Sigmoid colon (tissue), 7 donors: ENCODE results near the gene VPS35L. TPM values are rescaled to one million over a fixed set of nuclear protein-coding genes. Genes with fewer than 3 reads are reported as not detected.

Experiments
- DNase-seq: peaks from one replicate; pipeline ENCODE4 v3.0.0-alpha.2; 2019
- H3K27ac ChIP-seq, 4 donors: fragments of 200-600 bp; sonication (generic); one replicate each; pipeline ENCODE4 v1.5.1; 2016 to 2019; ENCODE audit warnings: mild to moderate bottlenecking in 1 of 4
- H3K27me3 ChIP-seq, 3 donors: fragments of 200-600 bp; sonication (generic); one replicate each; pipeline ENCODE4 v1.5.1; 2019; ENCODE audit warnings: mild to moderate bottlenecking in 1 of 3
- H3K36me3 ChIP-seq, 4 donors: fragments of 200-600 bp; sonication (generic); one replicate each; pipeline ENCODE4 v1.5.1; 2016 to 2019
- H3K4me1 ChIP-seq, 4 donors: fragments of 200-600 bp; sonication (generic); one replicate each; pipeline ENCODE4 v1.5.1; 2017 to 2019
- H3K4me3 ChIP-seq, 4 donors: fragments of 200-600 bp; sonication (generic); one replicate each; pipeline ENCODE4 v1.5.1; 2017 to 2019; ENCODE audit warnings: mild to moderate bottlenecking in 2 of 4, moderate library complexity in 1 of 4
- H3K9me3 ChIP-seq, 4 donors: fragments of 200-600 bp in 3 of 4; sonication (generic) in 3 of 4; one replicate each; pipeline versions ENCODE4 v1.5.1 to v1.6.1; 2013 to 2019
- CTCF ChIP-seq, 4 experiments: fragments of 450-650 bp in 3 of 4; fragments of 200-600 bp in 1 of 4; IDR thresholded peaks; one replicate each; pipeline ENCODE4 v1.5.1; 2016 to 2019; ENCODE audit warnings: antibody characterized with exemption in 4 of 4, mild to moderate bottlenecking in 3 of 4, moderate library complexity in 2 of 4
- EP300 ChIP-seq, 4 donors: sonication (generic); formaldehyde crosslinking; IDR thresholded peaks; one replicate each; pipeline ENCODE4 v1.6.1; 2017; ENCODE audit warnings: antibody characterized with exemption in 4 of 4
- POLR2A ChIP-seq, 2 donors: fragments of 450-650 bp; IDR thresholded peaks; one replicate each; pipeline ENCODE4 v1.6.1; 2016; ENCODE audit warnings: antibody characterized with exemption in 2 of 2, mild to moderate bottlenecking in 2 of 2, moderate library complexity in 2 of 2
- POLR2AphosphoS5 ChIP-seq, 4 donors: sonication (generic); formaldehyde crosslinking; IDR thresholded peaks; one replicate each; pipeline ENCODE4 v1.6.1; 2017; ENCODE audit warnings: antibody characterized with exemption in 4 of 4
- WGBS, 2 donors: extraction: QIAGEN DNeasy Blood & Tissue Kit; methylation state at CpG; one replicate each; pipeline ENCODE4 v1.1.7; 2013; 5-methylcytosine and 5-hydroxymethylcytosine counted together
- intact Hi-C: fragments of 100-400 bp; cut with DNase I; formaldehyde crosslinking; loops from one replicate; pipeline ENCODE4 v1.15.1; 2023
- polyA plus RNA-seq, 3 donors: library from polyadenylated mRNA; stranded (reverse); fragments of 200-250 nt; gene quantifications; one replicate each; pipeline ENCODE4 v1.2.3, GENCODE V29; 2013
- total RNA-seq, 4 donors: library from RNA; depleted of rRNA; stranded (reverse); fragments of >200 nt; gene quantifications; one replicate each; pipeline ENCODE4 v1.1.0, GENCODE V29; 2016
- donor health status: healthy with polysubstance abuse.
- donor health status: Bipolar disorder and iron deficiency.
- donor health status: healthy.

VPS35L gene
- total and polyA plus RNA-seq, 7 donors = 21.6 to 53.7 (median 41.8) TPM

- Histone ChIP-seq H3K27me3 (no peaks in the 10 kb centered on the region), H3K9me3 (no peaks in the 10 kb centered on the region), H3K36me3 (peaks cover 0 to 17% (median 0%) of the 10 kb centered on the region in 4 donors), H3K27ac (no peak overlapping the region), H3K4me1 (peaks cover 0 to 27% (median 16%) of the 10 kb centered on the region in 4 donors), H3K4me3 (no peak overlapping the region)
- DNase-seq = no peak
- intact Hi-C loops = loop anchor here (10.0 kb wide), 1 partner anchor 188 kb away; the partner anchor contains the start of genes IQCK and KNOP1
- TF ChIP-seq EP300 (IDR thresholded peaks at IDR 0.05) (no peak), POLR2AphosphoS5 (IDR thresholded peaks at IDR 0.05) (no peak), CTCF (IDR thresholded peaks at IDR 0.05) (no peak), POLR2A (IDR thresholded peaks at IDR 0.05) (no peak)
- 65 to 90% methylated on average over 1 of the region's 1 CpG for WGBS, 2 donors
Observed at GRCh38 chr16:19527161-19527560, 28.3 kb upstream of the VPS35L start.

GRCh38 chr16:19528666-19529065, 26.8 kb upstream of the VPS35L start:
- 97 to 98% methylated on average over 3 of the region's 3 CpGs for WGBS, 2 donors
- Histone ChIP-seq H3K27ac (no peak overlapping the region), H3K4me1 (peaks cover 0 to 19% (median 13%) of the 10 kb centered on the region in 4 donors), H3K27me3 (no peaks in the 10 kb centered on the region), H3K36me3 (peaks cover 0 to 31% (median 0%) of the 10 kb centered on the region in 4 donors), H3K9me3 (no peaks in the 10 kb centered on the region), H3K4me3 (no peak overlapping the region)
- TF ChIP-seq POLR2AphosphoS5 (IDR thresholded peaks at IDR 0.05) (no peak), CTCF (IDR thresholded peaks at IDR 0.05) (no peak), POLR2A (IDR thresholded peaks at IDR 0.05) (no peak)
- intact Hi-C loops = loop anchor here (10.0 kb wide), 1 partner anchor 186 kb away; the partner anchor contains the start of genes IQCK and KNOP1
- DNase-seq = no peak

GRCh38 chr16:19532601-19533000, 22.9 kb upstream of the VPS35L start:
- no peaks in the 10 kb centered on the region for H3K4me1 ChIP-seq
- intact Hi-C loops = no loop called here
- no peaks in the 10 kb centered on the region for H3K27me3 ChIP-seq
- WGBS, 2 donors = 43 to 89% methylated on average over 1 of the region's 1 CpG
- H3K9me3 ChIP-seq = no peaks in the 10 kb centered on the region
- peaks cover 0 to 57% (median 0%) of the 10 kb centered on the region in 4 donors for H3K36me3 ChIP-seq
- no peak overlapping the region for H3K27ac ChIP-seq
- TF ChIP-seq POLR2AphosphoS5 (IDR thresholded peaks at IDR 0.05) = no peak
- no peak for TF ChIP-seq EP300 (IDR thresholded peaks at IDR 0.05)
- no peak for TF ChIP-seq CTCF (IDR thresholded peaks at IDR 0.05)
- no peak for TF ChIP-seq POLR2A (IDR thresholded peaks at IDR 0.05)
- H3K4me3 ChIP-seq = no peak overlapping the region
- no peak for DNase-seq

- 93 to 94% methylated on average over 6 of the region's 6 CpGs for WGBS, 2 donors
- H3K36me3 ChIP-seq = peaks cover 0 to 80% (median 7%) of the 10 kb centered on the region in 4 donors
- intact Hi-C loops = no loop called here
Observed at GRCh38 chr16:19540241-19540970, 15.1 kb upstream of the VPS35L start.

More at GRCh38 chr16:19540241-19540970, 15.1 kb upstream of the VPS35L start:
- no peak for TF ChIP-seq POLR2A (IDR thresholded peaks at IDR 0.05)
- no peak for TF ChIP-seq EP300 (IDR thresholded peaks at IDR 0.05)
- TF ChIP-seq CTCF (IDR thresholded peaks at IDR 0.05) = no peak
- no peak for TF ChIP-seq POLR2AphosphoS5 (IDR thresholded peaks at IDR 0.05)
- Histone ChIP-seq H3K4me3 (no peak overlapping the region), H3K9me3 (no peaks in the 10 kb centered on the region), H3K27ac (no peak overlapping the region), H3K27me3 (no peaks in the 10 kb centered on the region), H3K4me1 (no peaks in the 10 kb centered on the region)
- no peak for DNase-seq
